K562 (cell line): Measurements from ENCODE around the gene SPEF1. TPM values are rescaled to one million over a fixed set of nuclear protein-coding genes. Genes with fewer than 3 reads are reported as not detected.
A peak's percentile ranks its signal among the peaks of the same experiment; 100 is the strongest.

ENCODE experiments used
- ATAC-seq: fragments of 200-7000 bp; cut with Tn5 transposase; 3 replicates; pipeline ENCODE4 v1.9.1; 2020; ENCODE audit warnings: moderate library complexity
- BruUV-seq: library from RNA; stranded (reverse); fragments of 400-500 nt; replicated peaks from 2 replicates; lab custom pipeline; 2021; lab: Mats Ljungman, UMichigan
- CTCF ChIA-PET: fragments of 300-600 bp; formaldehyde crosslinking; extraction: SDS; loops from one replicate; lab custom pipeline; 2021; ENCODE audit warnings: low intra/inter-chr PET ratio; lab: Yijun Ruan, JAX
- POLR2A ChIA-PET: fragments of 300-600, 350-650 bp; sonication (Branson Sonifier 250); formaldehyde crosslinking; extraction: SDS; loops from one replicate; lab custom pipeline; 2021; ENCODE audit warnings: antibody characterized with exemption, inconsistent platforms; lab: Yijun Ruan, JAX
- DNase-seq, 4 experiments: peaks; one replicate each; pipeline versions ENCODE4 v3.0.0 to v3.0.0-alpha.2; 2011 to 2018; ENCODE audit warnings: low spot score in 3 of 4, mixed read lengths in 3 of 4; ENCODE audit errors: extremely low read depth in 1 of 4
- FAIRE-seq: peaks from 2 replicates; lab custom pipeline; 2011; peaks lifted over from hg19 to GRCh38; lab: Jason Lieb, UNC
- H2AFZ ChIP-seq: 2 replicates; pipeline ENCODE4 v1.6.0; 2011; ENCODE audit warnings: low read depth, low read length, control low read depth, inconsistent platforms
- H3K27ac ChIP-seq: fragments of 200-600 bp; 3 replicates; pipeline ENCODE4 v1.8.0; 2011; ENCODE audit warnings: low read depth, mild to moderate bottlenecking, control low read depth, inconsistent platforms, low read length, moderate library complexity, mixed read lengths; ENCODE audit errors: extremely low read depth
- H3K27me3 ChIP-seq, 2 experiments: fragments of 300-600 bp in 1 of 2; 2 replicates in 1 of 2; 3 replicates in 1 of 2; pipeline versions ENCODE4 v1.6.0 to v1.8.0; 2011; ENCODE audit warnings: inconsistent platforms in 2 of 2, low read length in 2 of 2, mild to moderate bottlenecking in 1 of 2, mixed read lengths in 1 of 2, moderate library complexity in 1 of 2; ENCODE audit not compliant: control insufficient read depth in 2 of 2, insufficient read depth in 2 of 2
- H3K36me3 ChIP-seq: fragments of 300-600 bp; 3 replicates; pipeline ENCODE4 v1.8.0; 2011; ENCODE audit warnings: mild to moderate bottlenecking, low read length, inconsistent platforms; ENCODE audit not compliant: control insufficient read depth, insufficient read depth
- H3K4me1 ChIP-seq, 2 experiments: fragments of 200-600 bp in 1 of 2; replicated peaks in 1 of 2; 2 replicates in 1 of 2; 3 replicates in 1 of 2; pipeline versions ENCODE4 v1.5.1 to v1.8.0; 2011; ENCODE audit warnings: inconsistent platforms in 2 of 2, low read length in 2 of 2, mild to moderate bottlenecking in 1 of 2, mixed read lengths in 1 of 2, moderate library complexity in 1 of 2; ENCODE audit not compliant: control insufficient read depth in 2 of 2, insufficient read depth in 2 of 2
- H3K4me2 ChIP-seq: 2 replicates; pipeline ENCODE4 v1.6.1; 2011; ENCODE audit warnings: low read length, control low read depth, inconsistent platforms, mixed read lengths; ENCODE audit not compliant: insufficient read depth
- H3K4me3 ChIP-seq: fragments of 200-600 bp; sonication (generic), shearing (Covaris generic); 2 replicates; pipeline ENCODE4 v1.5.1; 2016; ENCODE audit warnings: control low read depth, inconsistent platforms
- H3K79me2 ChIP-seq: fragments of 200-600 bp; 3 replicates; pipeline ENCODE4 v1.8.0; 2011; ENCODE audit warnings: low read length, inconsistent platforms; ENCODE audit not compliant: control insufficient read depth, insufficient read depth
- H3K9ac ChIP-seq, 2 experiments: 2 replicates each; pipeline versions ENCODE4 v1.6.0 to v1.6.1; 2011; ENCODE audit warnings: low read depth in 2 of 2, low read length in 2 of 2, control low read depth in 1 of 2, inconsistent platforms in 1 of 2, mild to moderate bottlenecking in 1 of 2, mixed read lengths in 1 of 2; ENCODE audit not compliant: insufficient read depth in 1 of 2
- H3K9me1 ChIP-seq: one replicate; pipeline ENCODE4 v1.6.0; 2011; ENCODE audit warnings: inconsistent platforms, mild to moderate bottlenecking, low read length, moderate library complexity; ENCODE audit not compliant: control insufficient read depth, insufficient read depth
- H3K9me3 ChIP-seq: replicated peaks from 2 replicates; pipeline ENCODE4 v1.5.1; 2011; ENCODE audit warnings: low read depth, low read length, inconsistent platforms; ENCODE audit not compliant: control insufficient read depth, insufficient read depth
- H4K20me1 ChIP-seq: replicated peaks from 2 replicates; pipeline ENCODE4 v1.6.1; 2011; ENCODE audit warnings: low read length, inconsistent platforms, mixed read lengths; ENCODE audit not compliant: control insufficient read depth, insufficient read depth
- ARNT ChIP-seq, 2 experiments: fragments of 450-650 bp; IDR thresholded peaks; 2 replicates each; pipeline ENCODE4 v1.6.1; 2016; ENCODE audit warnings: mild to moderate bottlenecking in 1 of 2
- CEBPB ChIP-seq: fragments of 450-650 bp; IDR thresholded peaks from 2 replicates; pipeline ENCODE4 v1.6.1; 2016; ENCODE audit warnings: missing genetic modification characterization, missing compliant biosample characterization
- SMAD4 ChIP-seq: fragments of 250-450 bp; sonication (Bioruptor Pico); conservative IDR thresholded peaks from 2 replicates; pipeline ENCODE4 v1.8.0; 2021; ENCODE audit warnings: inconsistent platforms, mild to moderate bottlenecking, moderate library complexity
- YY1 ChIP-seq, 3 experiments: IDR thresholded peaks; 2 replicates each; pipeline ENCODE4 v1.6.1; 2011; ENCODE audit warnings: low read length in 2 of 3, mild to moderate bottlenecking in 2 of 3, moderate library complexity in 2 of 3, borderline replicate concordance in 1 of 3, control low read depth in 1 of 3, low read depth in 1 of 3; ENCODE audit not compliant: insufficient read depth in 3 of 3, insufficient replicate concordance in 2 of 3, control insufficient read depth in 1 of 3, insufficient read length in 1 of 3; ENCODE audit errors: extremely low read depth in 1 of 3
- ZC3H11A ChIP-seq: IDR thresholded peaks from 2 replicates; pipeline ENCODE4 v1.6.1; 2012; ENCODE audit warnings: low read depth, low read length, improper control_type of control experiment
- WGBS: fragments of 100-300 bp; shearing (Covaris generic); methylation state at CpG from one replicate; pipeline ENCODE4 v1.1.6; 2016; ENCODE audit warnings: low coverage, mixed read lengths; ENCODE audit not compliant: insufficient coverage; ENCODE audit errors: missing lambda C conversion rate; 5-methylcytosine and 5-hydroxymethylcytosine counted together
- in situ Hi-C: fragments of 300-500 bp; cut with MboI; formaldehyde crosslinking; loops from 4 replicates; pipeline ENCODE4 v1.15.0; 2018; ENCODE audit warnings: inconsistent platforms, mixed read lengths
- intact Hi-C: fragments of 100-400 bp; cut with micrococcal nuclease; formaldehyde crosslinking; loops from 2 replicates; pipeline ENCODE4 v1.14.2; 2022
- polyA plus RNA-seq, 8 experiments: library from polyadenylated mRNA; depleted of rRNA in 4 of 8; stranded (reverse) in 5 of 8; unstranded in 3 of 8; fragments of >200 nt; fragmentation: Nextera tagmentation in 2 of 8; fragmentation: Illumina TruSeq in 1 of 8; extraction: Ambion mirVana in 2 of 8; extraction: Trizol in 1 of 8; gene quantifications; 2 replicates each; pipeline versions ENCODE4 v1.2.1 to v1.2.3, GENCODE V29; 2011 to 2014; ENCODE audit warnings: inconsistent platforms in 1 of 8, missing spikeins in 1 of 8
- total RNA-seq, 7 experiments: library from RNA; depleted of rRNA in 6 of 7; stranded (reverse); fragments of >200 nt in 6 of 7; fragmentation: Illumina TruSeq in 2 of 7; extraction: Trizol in 2 of 7; gene quantifications; 2 replicates each; pipeline versions ENCODE4 v1.2.1 to v1.2.3, GENCODE V29; 2011 to 2021; ENCODE audit warnings: low replicate concordance in 1 of 7
- TF ChIP-seq, protein P1 (sequence below), 3 experiments: fragments of 200-800 bp in 1 of 3; sonication (Bioruptor generic) in 1 of 3; sonication (generic) in 1 of 3; formaldehyde crosslinking in 1 of 3; IDR thresholded peaks; 2 replicates each; pipeline versions ENCODE4 v1.6.1 to v1.8.0; 2016 to 2022; ENCODE audit warnings: mild to moderate bottlenecking in 2 of 3, missing compliant biosample characterization in 2 of 3, missing genetic modification characterization in 2 of 3, missing genetic modification reagents in 1 of 3

SPEF1 gene
- total and polyA plus RNA-seq, 9 of the 15 experiments (the other 6 are each of a cell fraction or from before 2014, with no cell fraction given) = not detected

DNA sequence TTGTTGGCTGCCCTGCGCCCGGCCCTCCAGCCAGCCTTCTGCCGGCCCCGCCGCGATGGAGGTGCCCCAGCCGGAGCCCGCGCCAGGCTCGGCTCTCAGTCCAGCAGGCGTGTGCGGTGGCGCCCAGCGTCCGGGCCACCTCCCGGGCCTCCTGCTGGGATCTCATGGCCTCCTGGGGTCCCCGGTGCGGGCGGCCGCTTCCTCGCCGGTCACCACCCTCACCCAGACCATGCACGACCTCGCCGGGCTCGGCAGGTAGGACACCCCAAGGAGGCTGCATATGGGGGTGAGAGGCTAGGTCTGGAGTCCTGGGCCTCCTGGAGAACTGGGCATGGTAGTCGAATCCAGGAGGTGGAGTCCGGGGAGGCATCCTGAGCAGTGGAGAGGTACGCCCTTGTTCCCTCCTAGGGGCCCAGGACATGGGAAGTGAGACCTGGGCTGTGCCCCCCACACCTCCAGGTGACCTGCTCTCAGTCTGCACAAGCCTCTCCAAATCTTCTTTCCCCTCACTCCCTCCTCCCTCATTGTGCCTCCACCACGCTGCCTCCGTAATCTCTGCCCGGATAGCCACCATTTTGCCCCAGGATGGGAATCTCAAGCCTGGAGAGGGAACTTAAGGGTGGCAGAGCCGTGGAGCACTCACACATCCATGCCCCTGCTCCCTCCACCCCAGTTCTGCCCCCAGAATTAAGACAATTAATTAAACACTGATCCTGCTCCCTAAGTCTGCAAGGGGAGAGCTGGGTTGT, 15.4 kb upstream of the SPEF1 start:
- Histone ChIP-seq H3K4me3 (peak overlapping the region; percentile 55), H3K36me3 (peaks cover 27% of the 10 kb centered on the region; the same call in 2 of the 3 replicates), H3K79me2 (peaks cover 12% of the 10 kb centered on the region; the same call in 2 of the 3 replicates), H4K20me1 (no peaks in the 10 kb centered on the region), H3K9me1 (no peaks in the 10 kb centered on the region), H3K27me3 (no peaks in the 10 kb centered on the region), H2AFZ (peak overlapping the region; percentile 51; the same call in 1 of the 2 replicates), H3K9ac (peak overlapping the region; percentile 61 to 93), H3K4me2 (peak overlapping the region; percentile 80), H3K9me3 (no peaks in the 10 kb centered on the region), H3K4me1 (peaks cover 14 to 40% of the 10 kb centered on the region in 2 experiments; a peak in 4 of 5 replicates), H3K27ac (peak overlapping the region; percentile 69; the same call in 2 of the 3 replicates)
- DNase-seq (no peak), ATAC-seq (peak; percentile 49), FAIRE-seq (no peak)
- POLR2A ChIA-PET = interaction anchor here (0.6 kb wide), 1 partner anchor 13 kb away, joined by 3 read pairs; no protein-coding TSS in a partner anchor
- intact Hi-C loops (no loop called here), in situ Hi-C loops (no loop called here)
- no TSS peak for BruUV-seq
- 4% methylated on average over 26 of the region's 33 CpGs for WGBS
- CTCF ChIA-PET = no interaction called here
- TF ChIP-seq, protein P1, sequence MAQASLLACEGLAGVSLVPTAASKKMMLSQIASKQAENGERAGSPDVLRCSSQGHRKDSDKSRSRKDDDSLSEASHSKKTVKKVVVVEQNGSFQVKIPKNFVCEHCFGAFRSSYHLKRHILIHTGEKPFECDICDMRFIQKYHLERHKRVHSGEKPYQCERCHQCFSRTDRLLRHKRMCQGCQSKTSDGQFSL (CRISPR knock-in tag; IDR thresholded peaks at IDR 0.05) = peak; percentile 33; the same call in 1 of the 2 replicates
- TF ChIP-seq, protein P1 (tag; IDR thresholded peaks at IDR 0.05) = no peak
- no peak for TF ChIP-seq SMAD4 (CRISPR knock-in tag)
- TF ChIP-seq ARNT (IDR thresholded peaks at IDR 0.05) = no peak
- TF ChIP-seq YY1 (IDR thresholded peaks at IDR 0.05; ENCODE audit: borderline replicate concordance in 1 of 3, control insufficient read depth in 1 of 3, extremely low read depth in 1 of 3, insufficient read depth in 3 of 3, insufficient read length in 1 of 3, insufficient replicate concordance in 2 of 3, low read depth in 1 of 3, low read length in 2 of 3) = peak in 1 of 3 experiments; percentile 18
- no peak for TF ChIP-seq ZC3H11A
- TF ChIP-seq CEBPB (tag) = no peak
